Natural killer cell (primary cell): ENCODE measurements around the gene SUMO1. TPM values are rescaled to one million over a fixed set of nuclear protein-coding genes. Genes with fewer than 3 reads are reported as not detected.

ENCODE experiments used
- ATAC-seq, 3 donors: fragments of 150-1000 bp in 2 of 3; fragments of 200-7000 bp in 1 of 3; cut with Tn5 transposase; 1 replicate in 1 of 3; 2 replicates in 2 of 3; pipeline ENCODE4 v1.10.0; 2021; ENCODE audit warnings: mild to moderate bottlenecking in 2 of 3, moderate library complexity in 2 of 3
- DNase-seq, 2 donors: peaks; one replicate each; pipeline versions ENCODE4 v3.0.0 to v3.0.0-alpha.2; 2013 to 2021; ENCODE audit warnings: mixed read lengths in 1 of 2
- H3K27ac ChIP-seq: one replicate; pipeline ENCODE4 v1.5.1; 2013; ENCODE audit warnings: mild to moderate bottlenecking, low read length
- H3K27me3 ChIP-seq: one replicate; pipeline ENCODE4 v1.6.1; 2013; ENCODE audit warnings: low read length; ENCODE audit not compliant: control insufficient read depth, insufficient read depth
- H3K36me3 ChIP-seq: one replicate; pipeline ENCODE4 v1.6.1; 2013; ENCODE audit warnings: low read length; ENCODE audit not compliant: control insufficient read depth, insufficient read depth
- H3K4me1 ChIP-seq: one replicate; pipeline ENCODE4 v1.6.1; 2013; ENCODE audit warnings: low read length; ENCODE audit not compliant: control insufficient read depth, insufficient read depth
- H3K4me3 ChIP-seq: one replicate; pipeline ENCODE4 v1.5.1; 2013; ENCODE audit warnings: low read length
- H3K9me3 ChIP-seq: one replicate; pipeline ENCODE4 v1.6.1; 2013; ENCODE audit warnings: low read length; ENCODE audit not compliant: control insufficient read depth, insufficient read depth
- H3K27ac Mint-ChIP-seq, 2 donors: one replicate each; pipeline ENCODE4 v1.8.0; 2022; ENCODE audit warnings: mild to moderate bottlenecking in 2 of 2, mixed read lengths in 2 of 2, moderate library complexity in 1 of 2
- H3K27me3 Mint-ChIP-seq, 2 donors: one replicate each; pipeline ENCODE4 v1.8.0; 2022; ENCODE audit warnings: low read depth in 2 of 2, mixed read lengths in 2 of 2
- H3K36me3 Mint-ChIP-seq: one replicate; pipeline ENCODE4 v1.8.0; 2022; ENCODE audit warnings: mixed read lengths
- H3K4me1 Mint-ChIP-seq, 2 donors: one replicate each; pipeline ENCODE4 v1.8.0; 2022; ENCODE audit warnings: mixed read lengths in 2 of 2
- H3K4me3 Mint-ChIP-seq: one replicate; pipeline ENCODE4 v1.8.0; 2022; ENCODE audit warnings: mild to moderate bottlenecking, moderate library complexity, mixed read lengths
- H3K9me3 Mint-ChIP-seq, 2 donors: one replicate each; pipeline ENCODE4 v1.8.0; 2022; ENCODE audit warnings: mixed read lengths in 2 of 2
- WGBS: methylation state at CpG from one replicate; pipeline ENCODE4 v1.1.7; 2013; ENCODE audit warnings: missing lambda C conversion rate; ENCODE audit not compliant: insufficient coverage; 5-methylcytosine and 5-hydroxymethylcytosine counted together
- intact Hi-C: fragments of 100-400 bp; cut with micrococcal nuclease; formaldehyde crosslinking; loops from one replicate; pipeline ENCODE4 v1.14.2; 2022
- total RNA-seq, 4 donors: library from RNA; stranded (reverse); fragments of 120-200 nt in 1 of 4; gene quantifications; one replicate each; pipeline versions ENCODE4 v1.2.3 to v1.2.4, GENCODE V29; 2013 to 2022
- TF ChIP-seq, protein P1 (sequence below): fragments of 200-600 bp; IDR thresholded peaks from one replicate; pipeline ENCODE4 v1.8.0; 2022; ENCODE audit warnings: antibody characterized with exemption

SUMO1 gene
- total RNA-seq, 3 donors from 2014 or later (not counting 1 experiment from before 2014, with no cell fraction given): 70.1 to 84.1 (median 70.7) TPM

DNA sequence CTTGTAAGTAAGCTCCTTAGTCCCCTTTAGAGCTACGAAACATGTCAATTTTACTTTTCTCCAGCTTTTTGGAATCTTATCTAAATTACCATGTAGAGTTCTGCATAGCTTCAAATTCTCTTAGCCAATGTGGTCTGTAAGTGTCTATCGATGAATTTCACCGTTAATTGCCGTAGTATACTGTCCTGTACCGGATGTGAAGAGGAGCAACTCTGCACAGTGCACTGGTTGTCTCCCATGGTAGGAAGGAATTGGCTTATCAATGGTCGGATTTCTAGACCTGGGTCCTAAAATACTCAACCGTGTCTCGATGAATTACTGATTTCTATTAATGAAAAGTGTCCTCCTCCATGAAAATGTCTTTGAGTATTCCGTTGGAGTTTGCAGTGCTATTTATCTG lies 29.1 kb upstream of the SUMO1 start:
- Histone ChIP-seq H3K4me1 (peaks cover 29% of the 10 kb centered on the region), H3K27me3 (no peaks in the 10 kb centered on the region), H3K4me3 (peak overlapping the region; percentile 80), H3K36me3 (no peaks in the 10 kb centered on the region), H3K27ac (peak overlapping the region; percentile 99), H3K9me3 (no peaks in the 10 kb centered on the region)
- Mint-ChIP-seq H3K36me3 (no peaks in the 10 kb centered on the region), H3K27me3 (no peaks in the 10 kb centered on the region), H3K4me1 (peaks cover 7 to 16% of the 10 kb centered on the region in 2 donors), H3K27ac (no peak overlapping the region), H3K4me3 (no peak overlapping the region), H3K9me3 (no peaks in the 10 kb centered on the region)
- 16% methylated on average over 9 of the region's 9 CpGs for WGBS
- TF ChIP-seq, protein P1, sequence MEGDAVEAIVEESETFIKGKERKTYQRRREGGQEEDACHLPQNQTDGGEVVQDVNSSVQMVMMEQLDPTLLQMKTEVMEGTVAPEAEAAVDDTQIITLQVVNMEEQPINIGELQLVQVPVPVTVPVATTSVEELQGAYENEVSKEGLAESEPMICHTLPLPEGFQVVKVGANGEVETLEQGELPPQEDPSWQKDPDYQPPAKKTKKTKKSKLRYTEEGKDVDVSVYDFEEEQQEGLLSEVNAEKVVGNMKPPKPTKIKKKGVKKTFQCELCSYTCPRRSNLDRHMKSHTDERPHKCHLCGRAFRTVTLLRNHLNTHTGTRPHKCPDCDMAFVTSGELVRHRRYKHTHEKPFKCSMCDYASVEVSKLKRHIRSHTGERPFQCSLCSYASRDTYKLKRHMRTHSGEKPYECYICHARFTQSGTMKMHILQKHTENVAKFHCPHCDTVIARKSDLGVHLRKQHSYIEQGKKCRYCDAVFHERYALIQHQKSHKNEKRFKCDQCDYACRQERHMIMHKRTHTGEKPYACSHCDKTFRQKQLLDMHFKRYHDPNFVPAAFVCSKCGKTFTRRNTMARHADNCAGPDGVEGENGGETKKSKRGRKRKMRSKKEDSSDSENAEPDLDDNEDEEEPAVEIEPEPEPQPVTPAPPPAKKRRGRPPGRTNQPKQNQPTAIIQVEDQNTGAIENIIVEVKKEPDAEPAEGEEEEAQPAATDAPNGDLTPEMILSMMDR: no peak
- DNase-seq (peak in 1 of 2 donors; percentile 48), ATAC-seq (no peak)
- intact Hi-C loops: loop anchor here (10.0 kb wide), 2 partner anchors 107 to 367 kb away; partner anchors contain the start of genes BMPR2 and FAM117B

- Histone ChIP-seq H3K36me3 (no peaks in the 10 kb centered on the region), H3K4me3 (peak within 1 kb of the TSS; percentile 80), H3K27me3 (no peaks in the 10 kb centered on the region), H3K27ac (peak within 1 kb of the TSS; percentile 99), H3K9me3 (no peaks in the 10 kb centered on the region), H3K4me1 (peaks cover 24% of the 10 kb centered on the region)
- Mint-ChIP-seq H3K36me3 (no peaks in the 10 kb centered on the region), H3K27ac (peak within 1 kb of the TSS; percentile 73 to 80), H3K4me1 (peaks cover 7 to 16% of the 10 kb centered on the region in 2 donors), H3K9me3 (no peaks in the 10 kb centered on the region), H3K4me3 (peak within 1 kb of the TSS; percentile 81), H3K27me3 (no peaks in the 10 kb centered on the region)
- under 1% methylated on average over 54 of the region's 54 CpGs for WGBS
- DNase-seq: peak; percentile 84 to 97
- intact Hi-C loops: loop anchor here (1.0 to 10.0 kb wide), 4 partner anchors 13 to 369 kb away; partner anchors contain the start of genes BMPR2, FAM117B and SUMO1
- peak; percentile 82 to 94 (median 90) for ATAC-seq
- TF ChIP-seq, protein P1: no peak
Measured at GRCh38 chr2:202265467-202266277, 27.3 kb upstream of the SUMO1 start, which contains the start of gene NOP58. TSS of gene NOP58 (plus strand) at chr2:202265763. CDS start at chr2:202265942, 179 bp downstream.

- Mint-ChIP-seq H3K27me3 (no peaks in the 10 kb centered on the region), H3K4me1 (no peaks in the 10 kb centered on the region), H3K9me3 (no peaks in the 10 kb centered on the region), H3K4me3 (no peak overlapping the region), H3K27ac (no peak overlapping the region), H3K36me3 (no peaks in the 10 kb centered on the region)
- no peak for DNase-seq
- Histone ChIP-seq H3K27me3 (no peaks in the 10 kb centered on the region), H3K36me3 (no peaks in the 10 kb centered on the region), H3K27ac (no peak overlapping the region), H3K4me3 (no peak overlapping the region), H3K9me3 (no peaks in the 10 kb centered on the region), H3K4me1 (peaks cover 8% of the 10 kb centered on the region)
- ATAC-seq: no peak
- 83% methylated on average over 3 of the region's 4 CpGs for WGBS
- intact Hi-C loops: loop anchor here (10.0 kb wide), 2 partner anchors 113 to 373 kb away; partner anchors contain the start of genes BMPR2 and FAM117B
- TF ChIP-seq, protein P1: no peak
Measured at GRCh38 chr2:202261531-202261930, 23.1 kb upstream of the SUMO1 start.
